Stimulated activated CD8-positive, alpha-beta memory T cell treated with anti-CD3 and anti-CD28 coated beads, Interleukin-4, amount 100 ng/mL, for 4 hours (primary cell): ENCODE results near the gene ARHGAP24.
"Not testable (repeated sequence)": the region's sequence is repeated elsewhere in the genome, so short reads cannot be mapped to it uniquely, and the experiment has no call there.

Source experiments
- DNase-seq, 2 donors: peaks; one replicate each; pipeline ENCODE4 v3.0.0-alpha.2; 2020; ENCODE audit warnings: low read depth in 2 of 2, low spot score in 1 of 2

Gene ARHGAP24

GRCh38 chr4:85901500-85901899, 426.6 kb downstream of the ARHGAP24 start:
- no peak for DNase-seq

GRCh38 chr4:85902647-85903046, 427.7 kb downstream of the ARHGAP24 start:
- not testable (repeated sequence) for DNase-seq

- no peak for DNase-seq
Measured at GRCh38 chr4:85905761-85906160, 430.8 kb downstream of the ARHGAP24 start.

DNA sequence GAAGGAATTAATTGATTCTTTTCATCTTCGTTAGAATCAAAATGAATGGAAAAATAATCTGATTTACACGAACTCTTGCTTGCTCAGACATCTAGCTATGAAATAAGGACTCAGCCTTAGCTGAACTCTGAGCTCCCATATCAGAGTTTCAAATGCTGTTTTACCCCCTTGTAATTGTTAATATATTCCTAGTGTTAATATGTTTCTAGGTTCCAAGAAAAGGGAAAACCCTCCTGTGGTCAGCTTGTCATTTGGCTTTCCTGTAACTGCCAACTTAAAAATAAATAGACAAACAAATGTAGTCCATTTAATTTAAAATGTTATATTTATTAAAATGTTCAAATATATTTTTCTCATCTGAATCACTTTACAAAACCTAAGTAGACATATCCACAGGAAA, 432.1 kb downstream of the ARHGAP24 start:
- no peak for DNase-seq

DNA sequence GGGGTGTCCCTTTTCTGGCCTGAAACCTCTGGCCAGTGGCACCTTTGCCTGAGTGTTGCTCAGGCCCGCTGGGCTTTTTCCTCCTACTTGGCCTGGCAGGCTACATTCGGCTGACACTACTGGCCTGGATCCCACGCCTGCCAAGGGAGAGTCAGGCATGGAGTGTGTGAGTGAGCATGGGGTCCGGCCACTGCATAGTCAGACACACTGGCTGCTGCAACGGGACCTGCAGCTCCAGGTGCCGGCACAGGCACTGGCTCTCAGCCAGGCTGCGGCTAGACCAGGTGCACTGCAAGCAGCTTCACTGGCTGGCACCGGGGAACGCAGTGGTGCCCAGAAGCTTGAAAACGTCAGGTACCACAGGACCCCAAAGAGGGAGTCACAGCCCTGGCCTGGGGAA, 434.9 kb downstream of the ARHGAP24 start:
- DNase-seq, result no peak

GRCh38 chr4:85910985-85911384, 436.0 kb downstream of the ARHGAP24 start:
- DNase-seq, result no peak

DNA sequence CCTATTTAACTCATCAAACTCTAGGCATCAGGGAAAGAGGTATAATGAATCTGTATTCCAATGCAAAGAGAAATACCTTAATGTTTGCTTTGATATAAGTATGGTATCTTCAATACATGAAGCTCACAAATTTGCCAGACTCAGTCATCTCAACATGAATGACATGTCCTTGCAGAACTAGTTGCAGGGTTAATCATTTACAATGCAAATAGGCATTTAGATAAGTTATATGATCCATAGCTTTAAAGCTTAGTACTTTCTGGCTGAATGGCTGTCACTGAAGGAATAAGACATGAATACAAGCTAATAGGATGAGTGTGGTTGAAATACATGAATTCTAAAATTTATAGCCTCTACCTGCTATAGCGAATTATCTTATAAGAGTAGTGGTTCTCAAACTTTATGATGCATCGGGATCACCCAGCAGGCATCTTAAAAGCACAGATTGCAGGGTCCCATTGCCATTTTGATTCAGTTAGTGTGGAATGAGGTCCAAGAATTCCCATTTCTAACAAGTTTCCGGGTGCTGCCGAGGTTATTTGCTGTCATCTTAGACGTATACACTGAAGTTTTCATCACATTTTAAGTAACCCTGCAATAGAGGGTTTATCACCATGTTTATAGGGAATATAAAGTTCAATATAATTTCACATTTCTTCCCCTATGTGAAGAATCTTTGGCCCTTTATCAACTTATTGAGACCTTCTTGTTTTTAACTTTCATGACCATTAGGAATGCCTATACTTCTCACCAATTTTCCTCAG, 439.2 kb downstream of the ARHGAP24 start:
- DNase-seq, result no peak

DNA sequence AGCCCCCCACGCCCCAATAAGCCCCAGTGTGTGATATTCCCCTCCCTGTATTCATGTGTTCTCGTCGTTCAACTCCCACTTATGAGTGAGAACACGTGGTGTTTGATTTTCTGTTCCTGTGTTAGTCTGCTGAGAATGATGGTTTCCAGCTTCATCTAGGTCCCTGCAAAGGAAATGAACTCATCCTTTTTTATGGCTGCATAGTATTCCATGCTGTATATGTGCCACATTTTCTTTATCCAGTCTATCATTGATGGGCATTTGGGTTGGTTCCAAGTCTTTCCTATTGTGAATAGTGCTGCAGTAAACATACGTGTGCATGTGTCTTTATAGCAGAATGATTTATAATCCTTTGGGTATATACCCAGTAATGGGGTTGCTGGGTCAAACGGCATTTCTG, 440.6 kb downstream of the ARHGAP24 start:
- not testable (repeated sequence) for DNase-seq

DNA sequence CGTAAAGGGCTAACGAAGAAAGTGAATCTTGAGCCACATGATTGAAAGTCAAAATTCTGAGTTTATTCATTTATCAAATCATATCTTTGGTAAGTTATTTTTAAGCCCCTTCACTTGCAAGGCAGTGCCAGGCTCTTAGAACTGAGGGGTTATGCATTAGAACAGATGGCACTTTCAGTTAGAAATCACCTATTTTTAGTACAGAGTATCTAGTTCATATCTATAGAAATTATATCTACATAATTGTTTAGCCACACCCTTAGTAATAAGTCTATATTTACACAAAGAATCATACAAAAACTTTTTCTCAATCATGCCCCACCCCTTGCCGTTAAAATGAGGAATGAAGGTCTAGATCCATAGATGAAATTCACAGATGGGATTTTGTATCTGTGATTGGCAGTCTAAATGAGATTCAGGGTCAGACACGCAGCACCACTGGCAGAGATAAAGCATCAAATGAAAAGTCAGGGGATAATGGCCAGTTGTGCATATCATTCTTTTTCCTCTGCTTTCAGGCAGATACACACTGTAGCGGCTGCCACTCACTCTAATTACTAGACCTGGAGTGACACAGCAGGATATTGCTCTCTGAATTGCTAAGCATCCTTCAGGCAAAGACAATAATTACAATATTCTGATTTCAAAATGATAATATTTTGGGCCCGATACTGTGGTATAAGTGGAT, 444.4 kb downstream of the ARHGAP24 start:
- DNase-seq, result no peak

GRCh38 chr4:85925071-85925470, 450.1 kb downstream of the ARHGAP24 start:
- no peak for DNase-seq

GRCh38 chr4:85928775-85929591, 454.0 kb downstream of the ARHGAP24 start:
- no peak for DNase-seq

DNA sequence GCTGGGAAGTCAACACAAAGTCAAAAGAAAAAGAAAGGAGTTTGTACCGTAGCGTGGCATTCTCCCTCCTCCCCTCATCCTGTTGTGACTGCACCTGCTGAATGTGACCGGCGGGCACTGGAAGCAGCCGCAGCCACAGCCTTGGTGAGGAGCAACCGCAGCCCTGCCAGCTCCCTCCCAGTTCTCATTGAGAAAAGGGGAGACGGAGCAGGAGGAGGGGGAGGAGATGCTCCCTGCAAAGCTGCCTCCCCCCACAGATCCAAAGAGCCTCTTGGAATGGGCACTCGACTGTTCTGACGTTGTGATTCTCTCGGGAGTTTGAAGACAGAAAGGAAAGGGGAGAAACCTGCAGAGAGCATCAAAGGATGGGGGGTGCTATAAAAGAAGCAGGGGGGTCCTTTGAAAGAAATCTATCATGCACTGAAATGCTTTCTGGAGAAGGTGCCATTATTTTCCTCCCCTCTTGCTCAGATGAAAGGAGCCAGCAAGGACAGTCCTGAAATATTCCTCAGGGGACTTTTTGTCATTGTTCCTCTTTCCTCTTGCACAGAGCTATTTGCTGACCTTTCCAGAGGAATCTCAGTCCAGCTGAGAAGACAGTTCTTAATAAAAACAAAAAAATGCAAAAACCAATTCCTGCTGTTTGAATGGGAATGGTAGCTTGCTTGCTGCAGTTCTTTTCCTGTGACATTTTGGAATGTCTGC, 455.2 kb downstream of the ARHGAP24 start:
- DNase-seq, result no peak

DNA sequence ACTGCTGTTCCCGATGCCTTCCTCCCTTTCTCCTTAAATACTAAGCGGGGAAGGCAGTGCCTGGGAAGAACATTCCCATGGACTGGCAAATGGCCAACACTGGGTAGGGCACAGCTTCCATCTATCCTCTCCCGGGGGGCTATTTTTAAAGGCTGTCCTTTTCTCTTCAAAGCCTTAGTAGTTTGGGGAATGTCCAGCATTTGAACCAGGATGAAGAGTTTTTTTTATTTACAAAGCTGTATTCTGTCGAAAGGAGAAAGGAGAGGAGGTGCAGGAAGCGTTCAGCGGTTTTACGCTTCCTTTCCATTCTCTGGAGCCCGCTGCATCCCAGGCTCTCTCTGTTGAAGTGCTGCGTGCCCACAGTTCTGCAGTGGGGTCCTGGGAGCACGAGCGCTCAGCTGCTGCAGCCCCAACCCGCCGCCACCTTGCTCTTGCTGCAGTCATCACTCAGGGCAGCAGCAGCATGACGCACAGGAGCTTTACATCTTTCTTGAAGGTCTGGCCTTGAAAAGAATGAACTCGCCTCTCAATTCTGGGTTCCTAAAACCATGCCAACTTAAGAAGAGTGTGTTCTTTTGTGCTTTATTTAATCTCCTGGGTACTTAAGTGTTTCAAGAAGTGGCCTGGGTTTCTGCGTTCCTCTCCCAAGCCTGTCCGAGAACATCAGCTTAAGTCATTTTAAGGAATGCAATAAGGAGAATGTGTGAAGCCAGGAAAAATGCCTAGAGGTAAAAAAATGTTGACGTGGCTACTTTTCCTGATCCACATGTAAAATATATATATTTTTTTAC, 457.7 kb downstream of the ARHGAP24 start:
- no peak for DNase-seq

GRCh38 chr4:85933291-85933640, 458.3 kb downstream of the ARHGAP24 start:
- DNase-seq, result no peak

DNA sequence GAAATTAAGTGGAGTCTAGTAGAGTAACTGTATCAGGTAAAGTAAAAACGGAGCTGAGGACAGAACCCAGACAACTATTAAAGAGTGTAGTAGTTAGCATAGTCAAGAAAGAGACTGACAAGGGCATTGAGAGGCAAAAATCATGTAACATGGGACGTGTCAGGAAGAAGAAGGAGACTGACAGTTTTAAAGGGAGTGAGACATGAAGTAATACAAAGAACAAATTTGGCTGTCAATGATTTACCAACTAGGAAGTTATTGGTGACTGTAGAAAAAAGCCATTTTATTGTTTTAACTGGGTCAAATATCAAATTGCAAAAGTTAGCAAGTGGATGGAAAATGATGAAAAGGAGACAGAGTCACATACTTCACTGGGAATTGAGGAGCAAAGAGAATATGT, 462.6 kb downstream of the ARHGAP24 start:
- DNase-seq, result no peak

DNA sequence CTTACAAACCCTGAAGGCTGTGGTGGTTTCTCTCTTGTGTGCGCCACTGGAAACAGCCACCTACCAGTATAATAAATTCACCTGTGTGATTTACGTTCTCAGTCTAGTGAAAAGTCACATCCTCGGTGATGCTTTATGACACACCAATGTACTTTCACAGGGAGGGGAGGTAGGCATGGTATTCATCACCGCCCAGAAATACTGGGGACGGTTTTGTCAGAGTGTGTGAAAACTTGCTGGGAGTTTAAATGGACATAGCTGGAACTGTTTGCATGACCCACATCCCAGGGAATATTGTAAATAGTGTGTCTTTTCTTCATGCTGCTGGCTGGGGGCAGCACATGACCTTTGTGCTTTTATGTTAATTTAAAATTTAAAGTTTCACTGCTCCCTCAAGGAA, 463.1 kb downstream of the ARHGAP24 start:
- no peak for DNase-seq

- DNase-seq, result no peak
Measured at GRCh38 chr4:85938902-85939301, 464.0 kb downstream of the ARHGAP24 start.

GRCh38 chr4:85939595-85939994, 464.6 kb downstream of the ARHGAP24 start:
- no peak for DNase-seq

DNA sequence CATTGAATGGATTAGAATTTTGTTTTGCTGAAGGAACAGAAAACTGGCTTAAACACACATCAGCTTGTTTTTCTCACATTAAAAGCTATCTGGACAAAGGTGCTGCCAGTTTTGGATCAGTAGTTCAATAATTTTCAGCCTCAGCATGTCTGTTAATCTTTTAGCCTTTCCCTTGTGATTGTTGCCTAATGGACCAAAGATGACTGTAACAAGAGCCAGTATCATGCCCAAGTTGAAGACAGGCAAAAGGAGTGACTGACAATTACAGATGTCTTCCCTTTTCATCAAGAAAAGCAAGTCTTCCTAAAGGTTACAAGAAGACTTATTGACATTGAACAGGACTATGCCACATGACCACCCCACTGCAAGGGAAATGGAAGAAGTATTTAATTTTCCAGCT, 465.2 kb downstream of the ARHGAP24 start:
- DNase-seq, result no peak

DNA sequence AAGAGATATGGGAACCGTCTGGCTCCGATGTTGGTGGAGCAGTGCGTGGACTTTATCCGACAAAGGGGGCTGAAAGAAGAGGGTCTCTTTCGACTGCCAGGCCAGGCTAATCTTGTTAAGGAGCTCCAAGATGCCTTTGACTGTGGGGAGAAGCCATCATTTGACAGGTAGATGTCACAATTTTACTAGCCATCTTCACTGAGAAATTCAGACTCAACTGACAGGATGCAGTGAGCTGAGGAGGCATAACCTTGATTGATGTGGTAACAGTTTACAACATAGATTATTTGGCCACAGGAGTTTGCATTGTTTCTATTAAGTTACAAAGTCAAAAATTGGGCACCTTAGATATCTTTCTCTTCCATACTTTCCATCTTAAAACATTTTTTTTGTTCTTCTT, 467.2 kb downstream of the ARHGAP24 start:
- DNase-seq, result no peak

DNA sequence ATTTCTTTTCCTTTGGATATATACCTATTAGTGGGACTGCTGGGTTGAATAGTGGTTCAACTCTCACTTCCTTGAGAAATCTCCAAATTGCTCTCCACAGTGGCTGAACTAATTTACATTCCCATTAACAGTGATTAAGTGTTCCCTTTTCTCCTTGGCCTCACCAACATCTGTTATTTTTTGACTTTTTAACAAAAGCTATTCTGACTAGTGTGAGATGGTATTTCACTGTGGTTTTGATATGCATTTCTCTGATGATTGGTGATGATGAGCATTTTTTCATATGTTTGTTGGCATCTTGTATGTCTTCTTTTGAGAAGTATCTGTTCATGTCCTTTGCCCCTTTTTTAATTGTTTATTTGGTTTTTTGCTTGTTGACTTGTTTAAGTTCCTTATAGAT, 471.9 kb downstream of the ARHGAP24 start:
- DNase-seq, result no peak
